ENCODE results near the gene ERFE. TPM values are rescaled to one million over a fixed set of nuclear protein-coding genes. Genes with fewer than 3 reads are reported as not detected.

Gene ERFE
- total RNA-seq, 1 experiment from 2014 or later = 4.5 TPM

- TF ChIP-seq E2F4 (CRISPR knock-in tag; IDR thresholded peaks at IDR 0.05; ENCODE audit: borderline replicate concordance, low read depth) (no peak), IRF2 (CRISPR knock-in tag; IDR thresholded peaks at IDR 0.05; ENCODE audit: borderline replicate concordance, low read depth) (no peak), SMAD4 (CRISPR knock-in tag; IDR thresholded peaks at IDR 0.05) (no peak), HMGA2 (CRISPR knock-in tag; IDR thresholded peaks at IDR 0.05) (no peak), ZMAT4 (CRISPR knock-in tag; IDR thresholded peaks at IDR 0.05) (no peak), ZNF512 (CRISPR knock-in tag; IDR thresholded peaks at IDR 0.05; ENCODE audit: borderline replicate concordance) (no peak), CBFB (CRISPR knock-in tag; IDR thresholded peaks at IDR 0.05; ENCODE audit: low read depth) (no peak), CDX4 (CRISPR knock-in tag; IDR thresholded peaks at IDR 0.05; ENCODE audit: borderline replicate concordance) (no peak), USF2 (CRISPR knock-in tag; IDR thresholded peaks at IDR 0.05) (no peak), PRRX2 (CRISPR knock-in tag; IDR thresholded peaks at IDR 0.05) (no peak), ZNF232 (CRISPR knock-in tag; IDR thresholded peaks at IDR 0.05) (no peak), MYBL2 (CRISPR knock-in tag; IDR thresholded peaks at IDR 0.05) (no peak)
These were observed 21.8 kb downstream of the ERFE start (continued) for GRCh38 chr2:238180554-238180953.

GRCh38 chr2:238182362-238182761, 23.6 kb downstream of the ERFE start:
- H3K27ac Mint-ChIP-seq = no peak overlapping the region
- POLR2A ChIA-PET = no interaction called here
- DNase-seq (ENCODE audit: low spot score) (no peak), ATAC-seq (no peak)
- CTCF ChIA-PET = no interaction called here
- H3K27me3 Mint-ChIP-seq (ENCODE audit: low read depth) = no peaks in the 10 kb centered on the region
- H3K36me3 Mint-ChIP-seq = peaks cover 85% of the 10 kb centered on the region
- no peaks in the 10 kb centered on the region for H3K4me1 Mint-ChIP-seq
- no peaks in the 10 kb centered on the region for H3K9me3 Mint-ChIP-seq
- H3K4me3 Mint-ChIP-seq = no peak overlapping the region
- no peak for TF ChIP-seq E2F4 (CRISPR knock-in tag; IDR thresholded peaks at IDR 0.05; ENCODE audit: borderline replicate concordance, low read depth)
- no peak for TF ChIP-seq ZNF671 (CRISPR knock-in tag; IDR thresholded peaks at IDR 0.05)
- TF ChIP-seq ZNF263 (CRISPR knock-in tag; IDR thresholded peaks at IDR 0.05; ENCODE audit: low read depth) = no peak
- TF ChIP-seq OVOL2 (CRISPR knock-in tag; IDR thresholded peaks at IDR 0.05; ENCODE audit: borderline replicate concordance) = no peak
- no peak for TF ChIP-seq NR2C2 (CRISPR knock-in tag; IDR thresholded peaks at IDR 0.05)
- no peak for TF ChIP-seq ZBTB43 (CRISPR knock-in tag; IDR thresholded peaks at IDR 0.05)
- TF ChIP-seq MLX (CRISPR knock-in tag; IDR thresholded peaks at IDR 0.05) = no peak
- no peak for TF ChIP-seq ZNF416 (CRISPR knock-in tag; IDR thresholded peaks at IDR 0.05)
- TF ChIP-seq ZNF317 (CRISPR knock-in tag; IDR thresholded peaks at IDR 0.05; ENCODE audit: borderline replicate concordance, low read depth) = no peak
- no peak for TF ChIP-seq SMAD3 (CRISPR knock-in tag; IDR thresholded peaks at IDR 0.05; ENCODE audit: borderline replicate concordance)
- no peak for TF ChIP-seq CDX4 (CRISPR knock-in tag; IDR thresholded peaks at IDR 0.05; ENCODE audit: borderline replicate concordance)
- no peak for TF ChIP-seq FOXJ3 (CRISPR knock-in tag; IDR thresholded peaks at IDR 0.05; ENCODE audit: borderline replicate concordance)
- no peak for TF ChIP-seq MAX (CRISPR knock-in tag; IDR thresholded peaks at IDR 0.05)
- TF ChIP-seq ZNF423 (CRISPR knock-in tag; IDR thresholded peaks at IDR 0.05) = no peak
- no peak for TF ChIP-seq PREB (CRISPR knock-in tag; IDR thresholded peaks at IDR 0.05; ENCODE audit: borderline replicate concordance)
- TF ChIP-seq JUN (CRISPR knock-in tag; IDR thresholded peaks at IDR 0.05) = no peak

All from WTC11 (cell line).